Measurements from ENCODE around the gene SNRNP35.

Gene SNRNP35

GRCh38 chr12:123512838-123513665, 55.1 kb downstream of the SNRNP35 start:
- POLR2A ChIA-PET: no interaction called here
- Histone ChIP-seq H3K36me3 (ENCODE audit: control insufficient read depth in 2 of 2, insufficient read depth in 1 of 2, low read length in 2 of 2) (peaks cover 34 to 66% of the 10 kb centered on the region in 2 experiments), H3K4me3 (ENCODE audit: low read depth, low read length) (no peak overlapping the region), H3K9me3 (ENCODE audit: control insufficient read depth, insufficient read depth, low read depth, low read length) (no peaks in the 10 kb centered on the region), H3K27ac (ENCODE audit: extremely low read depth, low read depth, low read length) (peak overlapping the region; percentile 38), H3K4me1 (ENCODE audit: control insufficient read depth, insufficient read depth, low read length) (no peaks in the 10 kb centered on the region)
- CTCF ChIA-PET: interaction anchor here (1.0 kb wide), 1 partner anchor 71 kb away, joined by 3 read pairs; no protein-coding TSS in a partner anchor
- TF ChIP-seq ZNF148 (tag by site-specific recombination; IDR thresholded peaks at IDR 0.05; ENCODE audit: borderline replicate concordance) (0 out of 2 replicates have a peak, but pooled peaks have one; percentile 47), ZBTB10 (tag by site-specific recombination; IDR thresholded peaks at IDR 0.05) (no peak), ZNF473 (tag by site-specific recombination; IDR thresholded peaks at IDR 0.05) (no peak), PRDM1 (tag by site-specific recombination; IDR thresholded peaks at IDR 0.05) (no peak), ZNF654 (tag by site-specific recombination; IDR thresholded peaks at IDR 0.05; ENCODE audit: low read depth) (no peak), KLF9 (tag by site-specific recombination; IDR thresholded peaks at IDR 0.05; ENCODE audit: low read depth) (no peak), ZNF112 (tag by site-specific recombination; IDR thresholded peaks at IDR 0.05) (no peak), ZNF664 (tag by site-specific recombination; IDR thresholded peaks at IDR 0.05) (no peak), ZNF175 (tag by site-specific recombination; IDR thresholded peaks at IDR 0.05) (no peak), ZNF660 (tag by site-specific recombination; IDR thresholded peaks at IDR 0.05) (no peak), YY1 (tag by site-specific recombination; IDR thresholded peaks at IDR 0.05) (no peak), ZNF354C (tag by site-specific recombination; IDR thresholded peaks at IDR 0.05; ENCODE audit: borderline replicate concordance, low read depth) (no peak), ZNF18 (tag by site-specific recombination; IDR thresholded peaks at IDR 0.05) (peak; percentile 76), ZNF449 (tag by site-specific recombination; IDR thresholded peaks at IDR 0.05) (no peak), ZNF76 (tag by site-specific recombination; IDR thresholded peaks at IDR 0.05; ENCODE audit: borderline replicate concordance, low read depth) (no peak), ZNF324 (tag by site-specific recombination; IDR thresholded peaks at IDR 0.05) (no peak), ZNF350 (tag by site-specific recombination; IDR thresholded peaks at IDR 0.05) (no peak), TCF7L2 (IDR thresholded peaks at IDR 0.05; ENCODE audit: borderline replicate concordance, low read depth, low read length) (no peak), ZNF701 (tag by site-specific recombination; IDR thresholded peaks at IDR 0.05) (no peak), WT1 (tag by site-specific recombination; IDR thresholded peaks at IDR 0.05) (no peak), HOXD13 (CRISPR knock-in tag; IDR thresholded peaks at IDR 0.05; ENCODE audit: borderline replicate concordance) (no peak), ZNF639 (tag by site-specific recombination; IDR thresholded peaks at IDR 0.05) (no peak), ZNF558 (tag by site-specific recombination; IDR thresholded peaks at IDR 0.05) (no peak), ZBTB48 (tag by site-specific recombination; IDR thresholded peaks at IDR 0.05) (no peak), ZBTB26 (tag by site-specific recombination; optimal IDR thresholded peaks at IDR 0.05) (peak; percentile 15), ZNF529 (tag by site-specific recombination; IDR thresholded peaks at IDR 0.05; ENCODE audit: insufficient replicate concordance) (no peak)

Data from HEK293 (cell line).